GM12878 (cell line): ENCODE results near the gene BRD3. TPM values are rescaled to one million over a fixed set of nuclear protein-coding genes. Genes with fewer than 3 reads are reported as not detected.

Source experiments
- BHLHE40 ChIP-seq, 2 experiments: fragments of 450-650 bp in 1 of 2; IDR thresholded peaks; 2 replicates each; pipeline ENCODE4 v1.6.1; 2011 to 2017; ENCODE audit warnings: low read depth in 2 of 2, borderline replicate concordance in 1 of 2, improper control_type of control experiment in 1 of 2, low read length in 1 of 2, mild to moderate bottlenecking in 1 of 2
- CREB1 ChIP-seq: IDR thresholded peaks from 2 replicates; pipeline ENCODE4 v1.6.1; 2012; ENCODE audit warnings: low read depth, mild to moderate bottlenecking, inconsistent platforms
- DPF2 ChIP-seq: fragments of 450-650 bp; IDR thresholded peaks from 2 replicates; pipeline ENCODE4 v1.6.1; 2017; ENCODE audit warnings: mild to moderate bottlenecking
- E2F8 ChIP-seq: fragments of 450-650 bp; IDR thresholded peaks from 2 replicates; pipeline ENCODE4 v1.6.1; 2018; ENCODE audit warnings: mild to moderate bottlenecking, low read depth, moderate library complexity; ENCODE audit not compliant: partially characterized antibody
- EGR1 ChIP-seq, 2 experiments: IDR thresholded peaks; 1 replicate in 1 of 2; 2 replicates in 1 of 2; pipeline ENCODE4 v1.6.1; 2011 to 2012; ENCODE audit warnings: low read depth in 2 of 2, low read length in 2 of 2, borderline replicate concordance in 1 of 2, mild to moderate bottlenecking in 1 of 2, moderate library complexity in 1 of 2
- HDAC2 ChIP-seq: fragments of 200-600 bp; sonication (generic); IDR thresholded peaks from 2 replicates; pipeline ENCODE4 v1.6.1; 2017
- JUNB ChIP-seq: IDR thresholded peaks from 2 replicates; pipeline ENCODE4 v1.6.1; 2016; ENCODE audit warnings: antibody characterized with exemption, mild to moderate bottlenecking
- KDM1A ChIP-seq: fragments of 200-600 bp; sonication (generic); IDR thresholded peaks from 2 replicates; pipeline ENCODE4 v1.6.1; 2016; ENCODE audit warnings: borderline replicate concordance
- MEF2A ChIP-seq: IDR thresholded peaks from 2 replicates; pipeline ENCODE4 v1.6.1; 2011; ENCODE audit warnings: low read depth, mild to moderate bottlenecking, low read length, moderate library complexity; ENCODE audit not compliant: insufficient read depth
- NFYB ChIP-seq: IDR thresholded peaks from 2 replicates; pipeline ENCODE4 v1.6.1; 2011; ENCODE audit warnings: low read depth, mild to moderate bottlenecking, low read length, improper control_type of control experiment, moderate library complexity; ENCODE audit not compliant: insufficient read depth
- NR2C1 ChIP-seq: fragments of 450-650 bp; IDR thresholded peaks from 2 replicates; pipeline ENCODE4 v1.6.1; 2017; ENCODE audit warnings: antibody characterized with exemption, mild to moderate bottlenecking, moderate library complexity
- PAX5 ChIP-seq: IDR thresholded peaks from 2 replicates; pipeline ENCODE4 v1.6.1; 2011; ENCODE audit warnings: low read depth, low read length, borderline replicate concordance
- PKNOX1 ChIP-seq: fragments of 450-650 bp; IDR thresholded peaks from 2 replicates; pipeline ENCODE4 v1.6.1; 2016; ENCODE audit warnings: mild to moderate bottlenecking
- PML ChIP-seq: IDR thresholded peaks from 2 replicates; pipeline ENCODE4 v1.6.1; 2012; ENCODE audit warnings: low read length, inconsistent platforms
- RAD21 ChIP-seq: IDR thresholded peaks from 2 replicates; pipeline ENCODE4 v1.6.1; 2011; ENCODE audit warnings: mild to moderate bottlenecking, low read depth, low read length, moderate library complexity; ENCODE audit not compliant: insufficient read depth
- SPI1 ChIP-seq: IDR thresholded peaks from 2 replicates; pipeline ENCODE4 v1.6.1; 2011; ENCODE audit warnings: low read depth, mild to moderate bottlenecking, low read length, moderate library complexity, borderline replicate concordance; ENCODE audit not compliant: insufficient read depth
- SREBF1 ChIP-seq: IDR thresholded peaks from 2 replicates; pipeline ENCODE4 v1.6.1; 2012; ENCODE audit warnings: mild to moderate bottlenecking, low read length
- STAT1 ChIP-seq: fragments of 450-650 bp; conservative IDR thresholded peaks from 2 replicates; pipeline ENCODE4 v1.6.1; 2014; ENCODE audit warnings: antibody characterized with exemption, mild to moderate bottlenecking
- SUZ12 ChIP-seq: fragments of 200-600 bp; sonication (generic); IDR thresholded peaks from one replicate; pipeline ENCODE4 v1.6.1; 2018; ENCODE audit warnings: antibody characterized with exemption, mild to moderate bottlenecking; ENCODE audit not compliant: unreplicated experiment
- TCF12 ChIP-seq: IDR thresholded peaks from 2 replicates; pipeline ENCODE4 v1.6.1; 2011; ENCODE audit warnings: low read depth, mild to moderate bottlenecking, low read length
- USF1 ChIP-seq: IDR thresholded peaks from 2 replicates; pipeline ENCODE4 v1.6.1; 2011; ENCODE audit warnings: borderline replicate concordance, low read depth, mild to moderate bottlenecking, moderate library complexity, mixed read lengths, low read length; ENCODE audit not compliant: insufficient read depth; ENCODE audit errors: extremely low read length
- USF2 ChIP-seq: IDR thresholded peaks from 2 replicates; pipeline ENCODE4 v1.6.1; 2011; ENCODE audit warnings: low read depth, low read length, improper control_type of control experiment, borderline replicate concordance
- WRNIP1 ChIP-seq: IDR thresholded peaks from 2 replicates; pipeline ENCODE4 v1.6.1; 2011; ENCODE audit warnings: low read depth, low read length, improper control_type of control experiment, borderline replicate concordance
- ZNF24 ChIP-seq: fragments of 450-650 bp; IDR thresholded peaks from 2 replicates; pipeline ENCODE4 v1.6.1; 2017; ENCODE audit warnings: antibody characterized with exemption, mild to moderate bottlenecking
- ZSCAN29 ChIP-seq: fragments of 450-650 bp; IDR thresholded peaks from 2 replicates; pipeline ENCODE4 v1.6.1; 2017; ENCODE audit warnings: mild to moderate bottlenecking, moderate library complexity
- ZZZ3 ChIP-seq: IDR thresholded peaks from 2 replicates; pipeline ENCODE4 v1.6.1; 2011; ENCODE audit warnings: low read depth; ENCODE audit not compliant: control insufficient read depth, insufficient read length
- polyA plus RNA-seq, 11 experiments: library from polyadenylated mRNA; depleted of rRNA in 4 of 11; unstranded in 6 of 11; stranded (reverse) in 5 of 11; fragments of >200 nt; fragmentation: Nextera tagmentation in 4 of 11; fragmentation: Illumina TruSeq in 1 of 11; extraction: Ambion mirVana in 4 of 11; extraction: Trizol in 1 of 11; gene quantifications; 1 replicate in 1 of 11; 2 replicates in 10 of 11; pipeline versions ENCODE4 v1.2.1 to v1.2.3, GENCODE V29; 2011 to 2016; ENCODE audit warnings: inconsistent platforms in 2 of 11, missing spikeins in 2 of 11, low read depth in 1 of 11
- total RNA-seq, 4 experiments: library from RNA; depleted of rRNA in 3 of 4; stranded (reverse); fragments of >200 nt in 3 of 4; fragmentation: Illumina TruSeq in 1 of 4; extraction: Trizol in 1 of 4; gene quantifications; 2 replicates each; pipeline versions ENCODE4 v1.2.1 to v1.2.3, GENCODE V29; 2013 to 2021

The BRD3 gene
- total and polyA plus RNA-seq, 10 of the 15 experiments (the other 5 are each of a cell fraction or from before 2014, with no cell fraction given) = 0.53 to 20.8 (median 4.8) TPM

- TF ChIP-seq KDM1A (no peak), SUZ12 (no peak), SPI1 (peak; percentile 38; the same call in 1 of the 2 replicates), ZSCAN29 (no peak), RAD21 (no peak), ZZZ3 (no peak), NR2C1 (peak; percentile 33; the same call in 1 of the 2 replicates), PML (no peak), PAX5 (0 out of 2 replicates have a peak, but pooled peaks have one; percentile 22), BHLHE40 (IDR thresholded peaks at IDR 0.05; ENCODE audit: borderline replicate concordance in 1 of 2, low read depth in 2 of 2, low read length in 1 of 2) (peak; percentile 70 to 72), NFYB (no peak), MEF2A (0 out of 2 replicates have a peak, but pooled peaks have one; percentile 9), PKNOX1 (peak; percentile 60; the same call in 1 of the 2 replicates), HDAC2 (no peak), WRNIP1 (no peak), USF2 (no peak), E2F8 (no peak), CREB1 (peak; percentile 72; the same call in 1 of the 2 replicates), SREBF1 (no peak), TCF12 (0 out of 2 replicates have a peak, but pooled peaks have one; percentile 23), STAT1 (no peak), USF1 (no peak), DPF2 (no peak), ZNF24 (no peak), EGR1 (IDR thresholded peaks at IDR 0.05; ENCODE audit: borderline replicate concordance in 1 of 2, low read depth in 2 of 2, low read length in 2 of 2) (peak; percentile 25 to 67), JUNB (no peak)
Observed at GRCh38 chr9:134024828-134025605, 42.8 kb downstream of the BRD3 start, which contains the start of gene BRD3OS (continued).
